Measurements from ENCODE around the gene TRIM58.

The TRIM58 gene

GRCh38 chr1:247857069-247857984, at the start of gene TRIM58:
TRIM58 (plus strand) TSS chr1:247857187; CDS start chr1:247857247, 60 bp downstream.
- Mint-ChIP-seq H3K4me1 (peaks cover 13% of the 10 kb centered on the region), H3K4me3 (peak within 1 kb of the TSS; percentile 73), H3K9me3 (no peaks in the 10 kb centered on the region), H3K36me3 (no peaks in the 10 kb centered on the region), H3K27ac (peak within 1 kb of the TSS; percentile 49), H3K27me3 (peaks cover 47% of the 10 kb centered on the region)
- DNase-seq: peak; percentile 51
- CTCF ChIA-PET: interaction anchor here (1.3 kb wide), 3 partner anchors 15 to 49 kb away, joined by 3 to 4 read pairs (median 3); partner anchors contain the start of gene OR11L1

DNA sequence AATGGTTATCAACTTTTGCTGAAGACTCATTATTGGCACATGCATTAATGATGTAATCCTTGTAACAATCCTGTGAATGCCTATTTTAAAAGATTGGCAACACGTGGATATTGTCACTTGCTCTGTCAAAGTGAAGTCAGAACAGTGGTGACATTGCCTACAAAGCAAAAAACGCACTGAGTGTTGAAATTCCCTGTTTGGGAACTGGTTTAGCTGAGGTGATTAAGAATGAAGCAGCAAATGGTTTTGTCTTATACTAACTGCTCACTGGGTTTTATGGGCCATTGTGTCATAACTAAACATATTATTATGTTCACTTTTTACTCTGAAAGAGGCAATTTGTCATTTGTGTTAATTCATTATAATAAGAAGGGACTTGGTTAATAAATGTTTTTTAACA, 44.4 kb upstream of the TRIM58 start:
- CTCF ChIA-PET: no interaction called here
- H3K27ac Mint-ChIP-seq: no peak overlapping the region
- H3K4me3 Mint-ChIP-seq: no peak overlapping the region
- no peak for DNase-seq
- no peaks in the 10 kb centered on the region for H3K9me3 Mint-ChIP-seq
- no peaks in the 10 kb centered on the region for H3K4me1 Mint-ChIP-seq
- H3K36me3 Mint-ChIP-seq: no peaks in the 10 kb centered on the region
- no peaks in the 10 kb centered on the region for H3K27me3 Mint-ChIP-seq

GRCh38 chr1:247822060-247822459, 34.9 kb upstream of the TRIM58 start:
- no peak for DNase-seq
- Mint-ChIP-seq H3K27me3 (no peaks in the 10 kb centered on the region), H3K4me3 (no peak overlapping the region), H3K36me3 (no peaks in the 10 kb centered on the region), H3K27ac (no peak overlapping the region), H3K4me1 (no peaks in the 10 kb centered on the region), H3K9me3 (no peaks in the 10 kb centered on the region)
- CTCF ChIA-PET: no interaction called here

GRCh38 chr1:247824023-247824422, 33.0 kb upstream of the TRIM58 start, which contains the start of gene OR14A16:
OR14A16 (minus strand) TSS chr1:247824119; CDS start chr1:247815729, 8,390 bp downstream.
- no peaks in the 10 kb centered on the region for H3K4me1 Mint-ChIP-seq
- CTCF ChIA-PET: no interaction called here
- H3K36me3 Mint-ChIP-seq: no peaks in the 10 kb centered on the region
- DNase-seq: no peak
- H3K9me3 Mint-ChIP-seq: no peaks in the 10 kb centered on the region
- H3K4me3 Mint-ChIP-seq: no peak within 1 kb of the TSS
- no peaks in the 10 kb centered on the region for H3K27me3 Mint-ChIP-seq
- H3K27ac Mint-ChIP-seq: no peak within 1 kb of the TSS

- CTCF ChIA-PET: no interaction called here
- Mint-ChIP-seq H3K36me3 (no peaks in the 10 kb centered on the region), H3K4me1 (no peaks in the 10 kb centered on the region), H3K27ac (no peak overlapping the region), H3K4me3 (no peak overlapping the region), H3K27me3 (no peaks in the 10 kb centered on the region), H3K9me3 (no peaks in the 10 kb centered on the region)
- DNase-seq: no peak
Observed at GRCh38 chr1:247825362-247825761, 31.6 kb upstream of the TRIM58 start.

DNA sequence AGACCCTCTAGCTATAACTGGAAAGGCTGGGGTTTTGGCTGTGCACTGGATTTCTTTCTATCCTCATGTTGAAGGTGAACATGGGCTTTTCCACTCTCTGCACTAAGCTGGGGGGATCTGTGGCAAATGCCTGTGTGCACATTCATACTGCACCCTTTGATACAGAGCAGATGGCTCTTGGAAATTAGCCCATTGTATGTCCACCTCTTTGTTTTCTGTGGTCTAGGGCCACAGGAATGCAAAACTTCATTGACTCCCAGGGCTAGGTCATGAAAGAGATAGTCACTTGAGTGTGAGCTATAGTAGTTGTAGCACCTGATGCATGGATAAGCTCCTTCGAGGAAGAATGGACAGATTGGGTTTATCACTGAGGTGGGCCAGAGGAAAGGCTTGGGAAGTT, 27.3 kb upstream of the TRIM58 start:
- no peaks in the 10 kb centered on the region for H3K36me3 Mint-ChIP-seq
- CTCF ChIA-PET: no interaction called here
- no peak for DNase-seq
- no peaks in the 10 kb centered on the region for H3K27me3 Mint-ChIP-seq
- H3K4me3 Mint-ChIP-seq: no peak overlapping the region
- H3K4me1 Mint-ChIP-seq: no peaks in the 10 kb centered on the region
- H3K9me3 Mint-ChIP-seq: no peaks in the 10 kb centered on the region
- H3K27ac Mint-ChIP-seq: no peak overlapping the region

DNA sequence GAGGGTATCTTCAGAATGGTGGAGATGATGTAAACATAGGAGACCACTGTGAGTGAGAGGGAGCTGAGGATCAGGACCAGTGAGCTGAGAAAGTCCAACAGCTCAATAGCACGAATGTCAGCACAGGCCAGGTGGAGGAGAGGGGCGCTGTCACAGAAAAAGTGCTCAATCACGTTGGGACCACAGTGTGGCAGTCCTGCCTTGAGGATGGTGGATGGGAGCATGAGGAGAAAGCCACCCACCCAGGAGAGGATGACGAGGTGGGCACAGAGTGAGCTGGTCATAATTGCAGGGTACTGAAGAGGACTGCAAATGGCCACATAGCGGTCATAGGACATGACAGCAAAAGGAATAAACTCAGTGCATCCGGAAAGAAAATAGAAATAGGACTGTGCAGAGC, 23.4 kb upstream of the TRIM58 start:
- Mint-ChIP-seq H3K4me1 (no peaks in the 10 kb centered on the region), H3K27ac (no peak overlapping the region), H3K36me3 (no peaks in the 10 kb centered on the region), H3K4me3 (no peak overlapping the region), H3K27me3 (no peaks in the 10 kb centered on the region), H3K9me3 (no peaks in the 10 kb centered on the region)
- no peak for DNase-seq
- CTCF ChIA-PET: interaction anchor here (1.0 kb wide), 1 partner anchor 22 kb away, joined by 3 read pairs; no protein-coding TSS in a partner anchor

- Mint-ChIP-seq H3K9me3 (no peaks in the 10 kb centered on the region), H3K27ac (no peak overlapping the region), H3K4me3 (no peak overlapping the region), H3K4me1 (no peaks in the 10 kb centered on the region), H3K36me3 (no peaks in the 10 kb centered on the region), H3K27me3 (no peaks in the 10 kb centered on the region)
- no peak for DNase-seq
- CTCF ChIA-PET: interaction anchor here (0.7 kb wide), 2 partner anchors 72 to 386 kb away, joined by 3 read pairs; no protein-coding TSS in a partner anchor
Observed at GRCh38 chr1:247840818-247841217, 16.2 kb upstream of the TRIM58 start.

GRCh38 chr1:247841796-247842195, 15.2 kb upstream of the TRIM58 start, which contains the start of gene OR11L1:
OR11L1 (minus strand) TSS chr1:247841896; CDS start chr1:247841896, 0 bp downstream.
- no peak for DNase-seq
- Mint-ChIP-seq H3K4me3 (no peak within 1 kb of the TSS), H3K36me3 (no peaks in the 10 kb centered on the region), H3K27ac (no peak within 1 kb of the TSS), H3K27me3 (no peaks in the 10 kb centered on the region), H3K9me3 (no peaks in the 10 kb centered on the region), H3K4me1 (no peaks in the 10 kb centered on the region)
- CTCF ChIA-PET: interaction anchor here (0.8 kb wide), 1 partner anchor 16 kb away, joined by 4 read pairs; the partner anchor contains the start of gene TRIM58

DNA sequence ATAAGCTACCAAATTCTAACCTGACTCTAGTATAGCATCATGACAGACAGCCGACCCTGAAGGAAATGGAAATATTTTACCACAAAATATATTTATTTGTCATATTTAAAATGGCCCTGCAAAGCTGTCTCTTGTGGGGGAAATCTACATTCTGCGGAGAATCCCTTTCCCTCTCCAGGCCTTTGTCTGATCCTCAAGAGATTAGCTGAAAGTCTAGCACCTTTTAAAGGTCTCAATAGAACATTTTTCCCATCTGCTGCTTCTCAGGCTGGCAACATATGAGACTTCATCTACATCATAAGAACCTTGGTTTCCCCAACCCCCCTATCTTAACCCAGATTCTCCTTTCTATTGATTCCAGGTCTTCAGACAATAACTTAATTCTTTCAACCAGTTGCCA, 13.6 kb upstream of the TRIM58 start:
- Mint-ChIP-seq H3K9me3 (no peaks in the 10 kb centered on the region), H3K4me3 (no peak overlapping the region), H3K27me3 (no peaks in the 10 kb centered on the region), H3K4me1 (no peaks in the 10 kb centered on the region), H3K36me3 (no peaks in the 10 kb centered on the region), H3K27ac (no peak overlapping the region)
- DNase-seq: no peak
- CTCF ChIA-PET: no interaction called here

GRCh38 chr1:247845011-247845692, 11.8 kb upstream of the TRIM58 start:
- no peaks in the 10 kb centered on the region for H3K4me1 Mint-ChIP-seq
- CTCF ChIA-PET: no interaction called here
- DNase-seq: no peak
- no peak overlapping the region for H3K27ac Mint-ChIP-seq
- H3K4me3 Mint-ChIP-seq: no peak overlapping the region
- no peaks in the 10 kb centered on the region for H3K36me3 Mint-ChIP-seq
- no peaks in the 10 kb centered on the region for H3K9me3 Mint-ChIP-seq
- H3K27me3 Mint-ChIP-seq: no peaks in the 10 kb centered on the region

GRCh38 chr1:247845693-247846017, 11.3 kb upstream of the TRIM58 start:
- no peak overlapping the region for H3K4me3 Mint-ChIP-seq
- H3K27ac Mint-ChIP-seq: no peak overlapping the region
- H3K9me3 Mint-ChIP-seq: no peaks in the 10 kb centered on the region
- H3K36me3 Mint-ChIP-seq: no peaks in the 10 kb centered on the region
- CTCF ChIA-PET: no interaction called here
- no peak for DNase-seq
- H3K4me1 Mint-ChIP-seq: no peaks in the 10 kb centered on the region
- H3K27me3 Mint-ChIP-seq: no peaks in the 10 kb centered on the region

GRCh38 chr1:247848346-247848745, 8.6 kb upstream of the TRIM58 start:
- no peak overlapping the region for H3K4me3 Mint-ChIP-seq
- no peaks in the 10 kb centered on the region for H3K9me3 Mint-ChIP-seq
- H3K36me3 Mint-ChIP-seq: no peaks in the 10 kb centered on the region
- H3K27ac Mint-ChIP-seq: no peak overlapping the region
- no peaks in the 10 kb centered on the region for H3K27me3 Mint-ChIP-seq
- CTCF ChIA-PET: no interaction called here
- DNase-seq: no peak
- H3K4me1 Mint-ChIP-seq: no peaks in the 10 kb centered on the region

GRCh38 chr1:247849616-247850015, 7.4 kb upstream of the TRIM58 start:
- CTCF ChIA-PET: no interaction called here
- no peak overlapping the region for H3K27ac Mint-ChIP-seq

More at GRCh38 chr1:247849616-247850015, 7.4 kb upstream of the TRIM58 start:
- Mint-ChIP-seq H3K27me3 (no peaks in the 10 kb centered on the region), H3K4me1 (no peaks in the 10 kb centered on the region), H3K4me3 (no peak overlapping the region), H3K36me3 (no peaks in the 10 kb centered on the region), H3K9me3 (no peaks in the 10 kb centered on the region)
- no peak for DNase-seq

Data from activated naive CD4-positive, alpha-beta T cell treated with anti-CD3 and anti-CD28 coated beads, Interleukin-2, amount 10 ng/mL, durations not matched to agents 7 days and 5 days (primary cell).